GM18502 (cell line): ENCODE data around the gene HORMAD1.
"Not testable (repeated sequence)": the region's sequence is repeated elsewhere in the genome, so short reads cannot be mapped to it uniquely, and the experiment has no call there.

Source experiments
- ATAC-seq: cut with Tn5 transposase; IDR thresholded peaks from one replicate; pipeline ENCODE4 v1.9.1; 2021; ENCODE audit warnings: mild to moderate bottlenecking; ENCODE audit not compliant: unreplicated experiment, poor library complexity

Gene HORMAD1

GRCh38 chr1:150720703-150721102 is at the start of gene HORMAD1:
HORMAD1 (minus strand) TSS chr1:150720895; CDS start chr1:150719505, 1,390 bp downstream.
- ATAC-seq, result no peak

- ATAC-seq, result not testable (repeated sequence)
Observed at GRCh38 chr1:150767704-150768103, 47.0 kb upstream of the HORMAD1 start.

GRCh38 chr1:150765977-150766301 is 45.2 kb upstream of the HORMAD1 start:
- not testable (repeated sequence) for ATAC-seq

GRCh38 chr1:150765296-150765976 is 44.7 kb upstream of the HORMAD1 start, which contains the start of gene CTSS:
CTSS (minus strand) TSS chr1:150765778; CDS start chr1:150764763, 1,015 bp downstream.
- peak; percentile 82 for ATAC-seq

GRCh38 chr1:150764617-150765101 is 44.0 kb upstream of the HORMAD1 start:
- no peak for ATAC-seq

- ATAC-seq, result no peak
Observed at GRCh38 chr1:150763018-150763417, 42.3 kb upstream of the HORMAD1 start.

GRCh38 chr1:150762552-150762951 is 41.9 kb upstream of the HORMAD1 start:
- ATAC-seq, result no peak

- ATAC-seq, result no peak
Observed at GRCh38 chr1:150761801-150762200, 41.1 kb upstream of the HORMAD1 start.

- ATAC-seq, result no peak
Observed at GRCh38 chr1:150760013-150760412, 39.3 kb upstream of the HORMAD1 start.

- no peak for ATAC-seq
Observed at GRCh38 chr1:150753416-150753815, 32.7 kb upstream of the HORMAD1 start.

- ATAC-seq, result no peak
Observed at GRCh38 chr1:150751443-150751842, 30.7 kb upstream of the HORMAD1 start.

- ATAC-seq, result no peak
Observed at GRCh38 chr1:150749720-150750311, 29.1 kb upstream of the HORMAD1 start.

- ATAC-seq, result no peak
Observed at GRCh38 chr1:150748878-150749719, 28.4 kb upstream of the HORMAD1 start.

GRCh38 chr1:150730130-150730721 is 9.5 kb upstream of the HORMAD1 start:
- no peak for ATAC-seq

- no peak for ATAC-seq
Observed at GRCh38 chr1:150724336-150724735, 3.6 kb upstream of the HORMAD1 start.

- ATAC-seq, result no peak
Observed at GRCh38 chr1:150720098-150720497, 597 bp downstream of the HORMAD1 start.

- no peak for ATAC-seq
Observed at GRCh38 chr1:150718225-150718891, 2.3 kb downstream of the HORMAD1 start.

GRCh38 chr1:150709031-150709430 is 11.7 kb downstream of the HORMAD1 start:
- ATAC-seq, result not testable (repeated sequence)

GRCh38 chr1:150708595-150708994 is 12.1 kb downstream of the HORMAD1 start:
- peak; percentile 48 for ATAC-seq

- ATAC-seq, result no peak
Observed at GRCh38 chr1:150706091-150706490, 14.6 kb downstream of the HORMAD1 start.
